ENCODE results near the gene GRIP2.

The GRIP2 gene

GRCh38 chr3:14561051-14561960 lies 21.2 kb upstream of the GRIP2 start:
- DNase-seq = no peak

- no peak for DNase-seq
Observed at GRCh38 chr3:14560110-14560509, 20.0 kb upstream of the GRIP2 start.

GRCh38 chr3:14558029-14558428 lies 17.9 kb upstream of the GRIP2 start:
- no peak for DNase-seq

GRCh38 chr3:14555835-14556234 lies 15.7 kb upstream of the GRIP2 start:
- DNase-seq = no peak

- DNase-seq = no peak
Observed at GRCh38 chr3:14554715-14555114, 14.6 kb upstream of the GRIP2 start.

GRCh38 chr3:14553871-14554270 lies 13.7 kb upstream of the GRIP2 start:
- no peak for DNase-seq

- DNase-seq = no peak
Observed at GRCh38 chr3:14552717-14553116, 12.6 kb upstream of the GRIP2 start.

GRCh38 chr3:14552041-14552648 lies 12.0 kb upstream of the GRIP2 start:
- DNase-seq = no peak

- no peak for DNase-seq
Observed at GRCh38 chr3:14550651-14551611, 10.8 kb upstream of the GRIP2 start.

- DNase-seq = no peak
Observed at GRCh38 chr3:14550181-14550580, 10.0 kb upstream of the GRIP2 start.

- no peak for DNase-seq
Observed at GRCh38 chr3:14549256-14549919, 9.2 kb upstream of the GRIP2 start.

GRCh38 chr3:14548321-14548729 lies 8.2 kb upstream of the GRIP2 start:
- no peak for DNase-seq

- no peak for DNase-seq
Observed at GRCh38 chr3:14547693-14548092, 7.6 kb upstream of the GRIP2 start.

- no peak for DNase-seq
Observed at GRCh38 chr3:14546041-14546440, 5.9 kb upstream of the GRIP2 start.

- DNase-seq = no peak
Observed at GRCh38 chr3:14545251-14545635, 5.1 kb upstream of the GRIP2 start.

- DNase-seq = no peak
Observed at GRCh38 chr3:14544282-14545250, 4.4 kb upstream of the GRIP2 start.

- DNase-seq = no peak
Observed at GRCh38 chr3:14543446-14543845, 3.3 kb upstream of the GRIP2 start.

GRCh38 chr3:14542656-14543055 lies 2.5 kb upstream of the GRIP2 start:
- no peak for DNase-seq

- DNase-seq = no peak
Observed at GRCh38 chr3:14541646-14542045, 1.5 kb upstream of the GRIP2 start.

GRCh38 chr3:14540821-14541385 lies 761 bp upstream of the GRIP2 start:
- DNase-seq = no peak

GRCh38 chr3:14539384-14539741 lies 779 bp downstream of the GRIP2 start:
- no peak for DNase-seq
